ENCODE measurements around the gene RPS6KA6. TPM values are rescaled to one million over a fixed set of nuclear protein-coding genes. Genes with fewer than 3 reads are reported as not detected.

The RPS6KA6 gene
- total and polyA plus RNA-seq, 12 donors = 0.91 to 6.3 (median 4.3) TPM

- intact Hi-C loops (cut with DNase I) = no loop called here
- Histone ChIP-seq H3K9me3 (replicated peaks in 1 of 3) (no peaks in the 10 kb centered on the region), H3K4me3 (no peak overlapping the region), H3K27me3 (peaks cover 4% of the 10 kb centered on the region), H3K27ac (no peak overlapping the region), H3K36me3 (replicated peaks in 1 of 2) (no peaks in the 10 kb centered on the region), H3K4me1 (replicated peaks in 1 of 2) (no peaks in the 10 kb centered on the region)
- DNase-seq = no peak
- TF ChIP-seq CTCF (IDR thresholded peaks at IDR 0.05) = no peak
Observed at GRCh38 chrX:84205276-84205675, 17.3 kb upstream of the RPS6KA6 start.

GRCh38 chrX:84199688-84200087 lies 11.7 kb upstream of the RPS6KA6 start:
- H3K4me1 ChIP-seq (replicated peaks in 1 of 2) = no peaks in the 10 kb centered on the region
- peaks cover 0 to 7% (median 0%) of the 10 kb centered on the region in 3 donors for H3K9me3 ChIP-seq (replicated peaks in 1 of 3)
- no peak overlapping the region for H3K27ac ChIP-seq
- H3K27me3 ChIP-seq = peaks cover 4% of the 10 kb centered on the region
- H3K36me3 ChIP-seq (replicated peaks in 1 of 2) = no peaks in the 10 kb centered on the region
- DNase-seq = no peak
- intact Hi-C loops (cut with DNase I) = no loop called here
- H3K4me3 ChIP-seq = no peak overlapping the region
- WGBS, 4 donors = 58 to 86% (median 74%) methylated on average over 1 of the region's 1 CpG
- TF ChIP-seq CTCF (IDR thresholded peaks at IDR 0.05) (no peak), POLR2A (IDR thresholded peaks at IDR 0.05) (no peak)

- no peak for DNase-seq
- WGBS, 4 donors = 41 to 70% (median 63%) methylated on average over 1 of the region's 1 CpG
- Histone ChIP-seq H3K27ac (no peak overlapping the region), H3K36me3 (replicated peaks in 1 of 2) (no peaks in the 10 kb centered on the region), H3K4me3 (no peak overlapping the region), H3K4me1 (replicated peaks in 1 of 2) (no peaks in the 10 kb centered on the region), H3K27me3 (no peaks in the 10 kb centered on the region), H3K9me3 (replicated peaks in 1 of 3) (peaks cover 0 to 7% (median 0%) of the 10 kb centered on the region in 3 donors)
- TF ChIP-seq POLR2A (IDR thresholded peaks at IDR 0.05) (no peak), CTCF (IDR thresholded peaks at IDR 0.05) (no peak)
- intact Hi-C loops (cut with DNase I) = no loop called here
Observed at GRCh38 chrX:84197550-84197949, 9.6 kb upstream of the RPS6KA6 start.

- H3K4me1 ChIP-seq (replicated peaks in 1 of 2) = no peaks in the 10 kb centered on the region
- 78 to 91% (median 87%) methylated on average over 1 of the region's 1 CpG for WGBS, 4 donors
- H3K36me3 ChIP-seq (replicated peaks in 1 of 2) = no peaks in the 10 kb centered on the region
- H3K27ac ChIP-seq = no peak overlapping the region
- no peak overlapping the region for H3K4me3 ChIP-seq
- no peak for DNase-seq
- H3K27me3 ChIP-seq = no peaks in the 10 kb centered on the region
- H3K9me3 ChIP-seq (replicated peaks in 1 of 3) = no peaks in the 10 kb centered on the region
- intact Hi-C loops (cut with DNase I) = no loop called here
- no peak for TF ChIP-seq POLR2A (IDR thresholded peaks at IDR 0.05)
- no peak for TF ChIP-seq CTCF (IDR thresholded peaks at IDR 0.05)
Observed at GRCh38 chrX:84192006-84192405, 4.0 kb upstream of the RPS6KA6 start.
